B cell (primary cell): ENCODE results near the gene DQX1. TPM values are rescaled to one million over a fixed set of nuclear protein-coding genes. Genes with fewer than 3 reads are reported as not detected.
"Not testable (repeated sequence)": the region's sequence is repeated elsewhere in the genome, so short reads cannot be mapped to it uniquely, and the experiment has no call there.

ENCODE experiments used
- ATAC-seq: fragments of 200-7000 bp; cut with Tn5 transposase; one replicate; pipeline ENCODE4 v1.10.0; 2021; ENCODE audit warnings: low read depth, mild to moderate bottlenecking, moderate number of reproducible peaks, moderate library complexity
- CTCF ChIA-PET: fragments of 350-600 bp; sonication (Branson Sonifier 250); formaldehyde crosslinking; loops from one replicate; lab custom pipeline; 2021; ENCODE audit warnings: antibody characterized with exemption, inconsistent platforms; lab: Charles Lee
- POLR2A ChIA-PET: fragments of 350-600 bp; sonication (Branson Sonifier 250); formaldehyde crosslinking; loops from one replicate; lab custom pipeline; 2021; ENCODE audit warnings: antibody characterized with exemption; lab: Charles Lee
- DNase-seq: peaks from one replicate; pipeline ENCODE4 v3.0.0; 2013
- H2AFZ ChIP-seq: 2 replicates; pipeline ENCODE4 v1.6.1; 2012; ENCODE audit warnings: mild to moderate bottlenecking, low read depth, low read length; ENCODE audit not compliant: insufficient read depth, poor library complexity, severe bottlenecking
- H3K27ac ChIP-seq, 2 donors: 1 replicate in 1 of 2; 2 replicates in 1 of 2; pipeline ENCODE4 v1.5.1; 2012 to 2013; ENCODE audit warnings: low read length in 2 of 2, mild to moderate bottlenecking in 2 of 2, moderate library complexity in 1 of 2
- H3K27me3 ChIP-seq, 4 experiments: fragments of 200-600 bp in 1 of 4; sonication (generic) in 1 of 4; replicated peaks in 1 of 4; 1 replicate in 2 of 4; 2 replicates in 2 of 4; pipeline versions ENCODE4 v1.6.1 to v1.7.0; 2013 to 2016; ENCODE audit warnings: low read length in 3 of 4, mild to moderate bottlenecking in 2 of 4, mixed read lengths in 1 of 4, moderate library complexity in 1 of 4; ENCODE audit not compliant: insufficient read depth in 4 of 4, control insufficient read depth in 3 of 4; ENCODE audit errors: control extremely low read depth in 1 of 4
- H3K36me3 ChIP-seq, 2 experiments: replicated peaks in 1 of 2; 1 replicate in 1 of 2; 2 replicates in 1 of 2; pipeline versions ENCODE4 v1.6.1 to v1.7.1; 2013; ENCODE audit warnings: low read length in 1 of 2; ENCODE audit not compliant: insufficient read depth in 2 of 2, control insufficient read depth in 1 of 2; ENCODE audit errors: control extremely low read depth in 1 of 2, extremely low read depth in 1 of 2
- H3K4me1 ChIP-seq, 2 donors: fragments of 200-600 bp in 1 of 2; sonication (generic) in 1 of 2; 1 replicate in 1 of 2; 2 replicates in 1 of 2; pipeline versions ENCODE4 v1.5.1 to v1.6.1; 2013 to 2017; ENCODE audit warnings: low read length in 2 of 2; ENCODE audit not compliant: control insufficient read depth in 2 of 2, insufficient read depth in 2 of 2
- H3K4me2 ChIP-seq: replicated peaks from 2 replicates; pipeline ENCODE3; 2012; ENCODE audit warnings: mild to moderate bottlenecking, low read depth, low read length; ENCODE audit not compliant: poor library complexity, severe bottlenecking
- H3K4me3 ChIP-seq, 5 experiments: fragments of 200-600 bp in 1 of 5; sonication (generic) in 1 of 5; 1 replicate in 3 of 5; 2 replicates in 2 of 5; pipeline versions ENCODE4 v1.5.1 to v1.7.0; 2011 to 2016; ENCODE audit warnings: low read length in 4 of 5, mild to moderate bottlenecking in 4 of 5, low read depth in 2 of 5, control low read depth in 1 of 5, moderate library complexity in 1 of 5; ENCODE audit not compliant: insufficient read depth in 1 of 5; ENCODE audit errors: control extremely low read depth in 1 of 5, extremely low read depth in 1 of 5
- H3K79me2 ChIP-seq: fragments of 200-600 bp; sonication (generic); one replicate; pipeline ENCODE4 v1.6.0; 2016; ENCODE audit warnings: low read length; ENCODE audit not compliant: control insufficient read depth, insufficient read depth
- H3K9ac ChIP-seq: fragments of 200-600 bp; sonication (generic); 2 replicates; pipeline ENCODE4 v1.6.1; 2017; ENCODE audit warnings: mild to moderate bottlenecking, low read length, moderate library complexity
- H3K9me3 ChIP-seq, 3 donors: one replicate each; pipeline versions ENCODE4 v1.6.1 to v1.7.1; 2013; ENCODE audit warnings: low read length in 2 of 3; ENCODE audit not compliant: control insufficient read depth in 2 of 3, insufficient read depth in 1 of 3; ENCODE audit errors: control extremely low read depth in 1 of 3
- H4K20me1 ChIP-seq: 2 replicates; pipeline ENCODE4 v1.6.0; 2012; ENCODE audit warnings: mild to moderate bottlenecking, low read length; ENCODE audit not compliant: insufficient read depth, control insufficient read depth, poor library complexity, severe bottlenecking
- H3K27ac Mint-ChIP-seq: one replicate; pipeline ENCODE4 v1.8.0; 2021; ENCODE audit warnings: mixed read lengths
- H3K27me3 Mint-ChIP-seq: one replicate; pipeline ENCODE4 v1.8.0; 2021; ENCODE audit warnings: mixed read lengths
- H3K4me1 Mint-ChIP-seq: one replicate; pipeline ENCODE4 v1.8.0; 2021; ENCODE audit warnings: mixed read lengths
- H3K4me3 Mint-ChIP-seq: one replicate; pipeline ENCODE4 v1.8.0; 2021; ENCODE audit warnings: mixed read lengths
- H3K9me3 Mint-ChIP-seq: one replicate; pipeline ENCODE4 v1.8.0; 2022; ENCODE audit warnings: mixed read lengths; ENCODE audit not compliant: insufficient read depth
- WGBS: methylation state at CpG from one replicate; pipeline ENCODE4 v1.1.5; 2013; ENCODE audit warnings: missing lambda C conversion rate; ENCODE audit not compliant: insufficient coverage; 5-methylcytosine and 5-hydroxymethylcytosine counted together
- intact Hi-C: fragments of 100-400 bp; cut with micrococcal nuclease; formaldehyde crosslinking; loops from one replicate; pipeline ENCODE4 v1.10.0; 2022
- polyA plus RNA-seq: library from polyadenylated mRNA; depleted of rRNA; stranded (reverse); fragments of >200 nt; gene quantifications from 2 replicates; pipeline ENCODE4 v1.2.3, GENCODE V29; 2012
- total RNA-seq, 2 donors: library from RNA; stranded (reverse); fragments of 120-200 nt in 1 of 2; gene quantifications; 1 replicate in 1 of 2; 2 replicates in 1 of 2; pipeline versions ENCODE4 v1.2.3 to v1.2.4, GENCODE V29; 2013 to 2022

Gene DQX1
- total and polyA plus RNA-seq, 2 donors (not counting 1 experiment from before 2014, with no cell fraction given): 0.46 to 0.57 TPM

DNA sequence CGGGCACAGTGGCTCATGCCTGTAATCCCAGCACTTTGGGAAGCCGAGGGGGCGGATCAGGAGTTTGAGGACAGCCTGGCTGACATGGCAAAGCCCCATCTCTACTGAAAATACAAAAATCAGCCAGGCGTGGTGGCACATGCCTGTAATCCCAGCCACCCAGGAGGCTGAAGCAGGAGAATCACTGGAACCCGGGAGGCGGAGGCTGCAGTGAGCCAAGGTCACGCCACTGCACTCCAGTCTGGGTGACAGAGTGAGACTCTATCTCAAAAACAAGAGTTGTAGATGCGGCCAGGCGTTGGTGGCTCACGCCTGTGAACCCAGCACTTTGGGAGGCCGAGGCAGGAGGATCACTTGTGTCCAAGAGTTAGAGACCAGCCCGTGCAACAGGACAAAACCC is 55.3 kb downstream of the DQX1 start:
- H3K9me3 Mint-ChIP-seq, H3K4me2 ChIP-seq, DNase-seq, H3K9me3 ChIP-seq, H2AFZ ChIP-seq, H3K4me3 ChIP-seq, intact Hi-C loops, H3K27me3 ChIP-seq, H3K27me3 Mint-ChIP-seq, H3K9ac ChIP-seq, H4K20me1 ChIP-seq, ATAC-seq: not testable (repeated sequence)
- 98% methylated on average over 8 of the region's 12 CpGs for WGBS
- Histone ChIP-seq H3K36me3 (peaks cover 0 to 14% of the 10 kb centered on the region in 2 experiments), H3K4me1 (peaks cover 19 to 27% of the 10 kb centered on the region in 2 donors), H3K27ac (peak overlapping the region in 1 of 2 donors; percentile 2), H3K79me2 (peaks cover 12% of the 10 kb centered on the region)
- POLR2A ChIA-PET: interaction anchor here (4.1 kb wide), 2 partner anchors 11 to 13 kb away, joined by 36 to 63 read pairs; partner anchors contain the start of genes CCDC142, TTC31 and WBP1
- H3K4me1 Mint-ChIP-seq: peaks cover 24% of the 10 kb centered on the region
- CTCF ChIA-PET: interaction anchor here (0.7 to 1.6 kb wide), 3 partner anchors 10 to 1257 kb away, joined by 4 to 6 read pairs (median 6); partner anchors contain the start of gene WBP1
- H3K4me3 Mint-ChIP-seq: peak overlapping the region; percentile 53
- peak overlapping the region; percentile 65 for H3K27ac Mint-ChIP-seq

Other genes starting within 250 kb of the DQX1 start
- gene SLC4A5, start 182.8 kb downstream of the DQX1 start, total RNA-seq: 9.7 and 12.3 TPM in 2 replicates
- gene SLC4A5, start 182.8 kb downstream of the DQX1 start, polyA plus RNA-seq: 2.7 and 3.3 TPM in 2 replicates
- gene DCTN1, start 145.9 kb downstream of the DQX1 start, total RNA-seq: 134 and 143 TPM in 2 replicates
- gene DCTN1, start 145.9 kb downstream of the DQX1 start, polyA plus RNA-seq: 45.6 and 46.7 TPM in 2 replicates
- 8.6 and 9.1 TPM in 2 replicates for gene C2orf81, start 104.6 kb downstream of the DQX1 start, total RNA-seq
- gene C2orf81, start 104.6 kb downstream of the DQX1 start, polyA plus RNA-seq: 2.5 and 5.4 TPM in 2 replicates
- gene WDR54, start 104.5 kb downstream of the DQX1 start, total RNA-seq: 39.0 and 42.2 TPM in 2 replicates
- 36.5 and 52.8 TPM in 2 replicates for gene WDR54, start 104.5 kb downstream of the DQX1 start, polyA plus RNA-seq
- 10.5 and 12.2 TPM in 2 replicates for gene RTKN, start 84.3 kb downstream of the DQX1 start, total RNA-seq
- 5.1 TPM in 2 replicates for gene RTKN, start 84.3 kb downstream of the DQX1 start, polyA plus RNA-seq
- gene INO80B, start 71.1 kb downstream of the DQX1 start, total RNA-seq: 77.5 and 78.6 TPM in 2 replicates
- gene INO80B, start 71.1 kb downstream of the DQX1 start, polyA plus RNA-seq: 30.4 and 38.3 TPM in 2 replicates
- 91.5 and 98.4 TPM in 2 replicates for gene WBP1, start 67.8 kb downstream of the DQX1 start, total RNA-seq
- gene WBP1, start 67.8 kb downstream of the DQX1 start, polyA plus RNA-seq: 159 and 207 TPM in 2 replicates
- 87.8 and 88.2 TPM in 2 replicates for gene MOGS, start 60.8 kb downstream of the DQX1 start, total RNA-seq
- 61.6 and 103 TPM in 2 replicates for gene MOGS, start 60.8 kb downstream of the DQX1 start, polyA plus RNA-seq
- 61.5 and 70.0 TPM in 2 replicates for gene MRPL53, start 53.6 kb downstream of the DQX1 start, total RNA-seq
- gene MRPL53, start 53.6 kb downstream of the DQX1 start, polyA plus RNA-seq: 32.9 and 59.3 TPM in 2 replicates
- 61.6 and 69.3 TPM in 2 replicates for gene CCDC142, start 43.2 kb downstream of the DQX1 start, total RNA-seq
- gene CCDC142, start 43.2 kb downstream of the DQX1 start, polyA plus RNA-seq: 12.4 and 13.0 TPM in 2 replicates
- gene TTC31, start 43.1 kb downstream of the DQX1 start, total RNA-seq: 69.4 and 72.3 TPM in 2 replicates
- 50.3 and 68.5 TPM in 2 replicates for gene TTC31, start 43.1 kb downstream of the DQX1 start, polyA plus RNA-seq
- gene LBX2, start 26.6 kb downstream of the DQX1 start, total RNA-seq: 0.97 and 2.0 TPM in 2 replicates
- gene LBX2, start 26.6 kb downstream of the DQX1 start, polyA plus RNA-seq: 1.1 TPM in 1 of 2 replicates, not detected in the other
- 34.3 and 40.1 TPM in 2 replicates for gene PCGF1, start 18.5 kb downstream of the DQX1 start, total RNA-seq
- gene PCGF1, start 18.5 kb downstream of the DQX1 start, polyA plus RNA-seq: 21.9 and 30.0 TPM in 2 replicates
- gene TLX2, start 11.8 kb downstream of the DQX1 start, total RNA-seq: 0.19 TPM in 1 of 2 replicates, not detected in the other
- 0.06 TPM in 1 of 2 replicates, not detected in the other for gene TLX2, start 11.8 kb downstream of the DQX1 start, polyA plus RNA-seq
- 190 and 201 TPM in 2 replicates for gene AUP1, start 3.5 kb upstream of the DQX1 start, total RNA-seq
- 525 and 574 TPM in 2 replicates for gene AUP1, start 3.5 kb upstream of the DQX1 start, polyA plus RNA-seq
- 52.2 and 52.8 TPM in 2 replicates for gene HTRA2, start 3.7 kb upstream of the DQX1 start, total RNA-seq
- 111 and 112 TPM in 2 replicates for gene HTRA2, start 3.7 kb upstream of the DQX1 start, polyA plus RNA-seq
- gene LOXL3, start 27.7 kb upstream of the DQX1 start, total RNA-seq: 0.66 and 1.2 TPM in 2 replicates
- 0.97 and 1.2 TPM in 2 replicates for gene LOXL3, start 27.7 kb upstream of the DQX1 start, polyA plus RNA-seq
- gene DOK1, start 28.5 kb upstream of the DQX1 start, total RNA-seq: 41.4 and 46.5 TPM in 2 replicates
- gene DOK1, start 28.5 kb upstream of the DQX1 start, polyA plus RNA-seq: 23.1 and 29.1 TPM in 2 replicates
- gene M1AP, start 122.1 kb upstream of the DQX1 start, total RNA-seq: not detected in 2 replicates
- 0.15 TPM in 1 of 2 replicates, not detected in the other for gene M1AP, start 122.1 kb upstream of the DQX1 start, polyA plus RNA-seq
- 18.9 and 19.3 TPM in 2 replicates for gene SEMA4F, start 128.0 kb upstream of the DQX1 start, total RNA-seq
- gene SEMA4F, start 128.0 kb upstream of the DQX1 start, polyA plus RNA-seq: 4.5 and 5.4 TPM in 2 replicates